HEK293 (cell line): ENCODE data around the gene PRAF2.

Experiments
- AEBP2 ChIP-seq: fragments of 450-650 bp; formaldehyde crosslinking; IDR thresholded peaks from 2 replicates; pipeline ENCODE4 v1.5.1; 2016; ENCODE audit warnings: missing biosample characterization, missing genetic modification characterization, borderline replicate concordance
- EGR2 ChIP-seq: fragments of 450-650 bp; formaldehyde crosslinking; IDR thresholded peaks from 2 replicates; pipeline ENCODE4 v1.5.1; 2016; ENCODE audit warnings: low read depth, missing biosample characterization, missing genetic modification characterization
- KLF17 ChIP-seq: fragments of 450-650 bp; formaldehyde crosslinking; IDR thresholded peaks from 2 replicates; pipeline ENCODE4 v1.5.1; 2016; ENCODE audit warnings: missing biosample characterization, missing genetic modification characterization
- MEIS1 ChIP-seq: sonication (generic); formaldehyde crosslinking; IDR thresholded peaks from 2 replicates; pipeline ENCODE4 v1.8.1; 2022; ENCODE audit warnings: missing genetic modification reagents, mild to moderate bottlenecking, borderline replicate concordance
- REPIN1 ChIP-seq: fragments of 450-650 bp; formaldehyde crosslinking; IDR thresholded peaks from 2 replicates; pipeline ENCODE4 v1.5.1; 2017; ENCODE audit warnings: missing biosample characterization, missing genetic modification characterization, low read depth
- YY2 ChIP-seq: fragments of 450-650 bp; formaldehyde crosslinking; IDR thresholded peaks from 2 replicates; pipeline ENCODE4 v1.5.1; 2016; ENCODE audit warnings: missing biosample characterization, missing genetic modification characterization
- ZBTB17 ChIP-seq: fragments of 450-650 bp; formaldehyde crosslinking; IDR thresholded peaks from 2 replicates; pipeline ENCODE4 v1.5.1; 2016; ENCODE audit warnings: missing biosample characterization, missing genetic modification characterization
- ZBTB20 ChIP-seq: fragments of 450-650 bp; formaldehyde crosslinking; IDR thresholded peaks from 2 replicates; pipeline ENCODE4 v1.5.1; 2016; ENCODE audit warnings: missing biosample characterization, missing genetic modification characterization
- ZBTB49 ChIP-seq: fragments of 450-650 bp; formaldehyde crosslinking; IDR thresholded peaks from 2 replicates; pipeline ENCODE4 v1.5.1; 2016; ENCODE audit warnings: missing biosample characterization, missing genetic modification characterization, low read depth
- ZNF10 ChIP-seq: fragments of 450-650 bp; formaldehyde crosslinking; IDR thresholded peaks from 2 replicates; pipeline ENCODE4 v1.5.1; 2017; ENCODE audit warnings: missing biosample characterization, missing genetic modification characterization
- ZNF114 ChIP-seq: fragments of 450-650 bp; formaldehyde crosslinking; IDR thresholded peaks from 2 replicates; pipeline ENCODE4 v1.5.0; 2017; ENCODE audit warnings: missing biosample characterization, missing genetic modification characterization
- ZNF132 ChIP-seq: fragments of 450-650 bp; formaldehyde crosslinking; IDR thresholded peaks from 2 replicates; pipeline ENCODE4 v1.5.1; 2017; ENCODE audit warnings: missing biosample characterization, missing genetic modification characterization, borderline replicate concordance
- ZNF169 ChIP-seq: fragments of 450-650 bp; formaldehyde crosslinking; IDR thresholded peaks from 2 replicates; pipeline ENCODE4 v1.5.1; 2016; ENCODE audit warnings: missing biosample characterization, missing genetic modification characterization
- ZNF19 ChIP-seq: fragments of 450-650 bp; formaldehyde crosslinking; IDR thresholded peaks from 2 replicates; pipeline ENCODE4; 2016; ENCODE audit warnings: missing biosample characterization, missing genetic modification characterization, low read depth
- ZNF221 ChIP-seq: fragments of 450-650 bp; formaldehyde crosslinking; IDR thresholded peaks from 2 replicates; pipeline ENCODE4 v1.5.1; 2017; ENCODE audit warnings: missing biosample characterization, missing genetic modification characterization, borderline replicate concordance
- ZNF223 ChIP-seq: fragments of 450-650 bp; formaldehyde crosslinking; IDR thresholded peaks from 2 replicates; pipeline ENCODE4 v1.5.1; 2016; ENCODE audit warnings: missing biosample characterization, missing genetic modification characterization
- ZNF248 ChIP-seq: fragments of 450-650 bp; formaldehyde crosslinking; IDR thresholded peaks from 2 replicates; pipeline ENCODE4 v1.5.1; 2017; ENCODE audit warnings: missing biosample characterization, missing genetic modification characterization
- ZNF266 ChIP-seq: fragments of 450-650 bp; formaldehyde crosslinking; IDR thresholded peaks from 2 replicates; pipeline ENCODE4 v1.5.1; 2016; ENCODE audit warnings: missing biosample characterization, missing genetic modification characterization, low read depth
- ZNF274 ChIP-seq, 2 experiments: fragments of 200-500 bp in 1 of 2; fragments of 450-650 bp in 1 of 2; sonication (Bioruptor generic) in 1 of 2; formaldehyde crosslinking in 1 of 2; IDR thresholded peaks; 2 replicates each; pipeline versions ENCODE4 v1.5.1 to v1.6.1; 2014 to 2016; ENCODE audit warnings: borderline replicate concordance in 1 of 2, inconsistent platforms in 1 of 2, low read length in 1 of 2, missing biosample characterization in 1 of 2, missing genetic modification characterization in 1 of 2
- ZNF433 ChIP-seq: fragments of 450-650 bp; formaldehyde crosslinking; IDR thresholded peaks from 2 replicates; pipeline ENCODE4 v1.5.1; 2016; ENCODE audit warnings: missing biosample characterization, missing genetic modification characterization, low read depth
- ZNF548 ChIP-seq: fragments of 450-650 bp; formaldehyde crosslinking; IDR thresholded peaks from 2 replicates; pipeline ENCODE4 v1.5.1; 2016; ENCODE audit warnings: missing biosample characterization, missing genetic modification characterization
- ZNF626 ChIP-seq: fragments of 450-650 bp; sonication (Bioruptor Pico); formaldehyde crosslinking; IDR thresholded peaks from 2 replicates; pipeline ENCODE4 v1.5.1; 2018; ENCODE audit warnings: missing biosample characterization, missing genetic modification characterization, inconsistent platforms
- ZNF629 ChIP-seq: fragments of 450-650 bp; formaldehyde crosslinking; IDR thresholded peaks from 2 replicates; pipeline ENCODE4 v1.5.1; 2017; ENCODE audit warnings: missing biosample characterization, missing genetic modification characterization
- ZNF660 ChIP-seq: fragments of 450-650 bp; IDR thresholded peaks from 2 replicates; pipeline ENCODE4 v1.5.1; 2018; ENCODE audit warnings: missing biosample characterization, mild to moderate bottlenecking, missing genetic modification characterization
- ZNF664 ChIP-seq: fragments of 450-650 bp; formaldehyde crosslinking; IDR thresholded peaks from 2 replicates; pipeline ENCODE4 v1.5.1; 2016; ENCODE audit warnings: missing biosample characterization, missing genetic modification characterization
- ZNF677 ChIP-seq: fragments of 450-650 bp; IDR thresholded peaks from 2 replicates; pipeline ENCODE4 v1.5.0; 2018; ENCODE audit warnings: missing biosample characterization, mild to moderate bottlenecking, missing genetic modification characterization, moderate library complexity
- ZNF768 ChIP-seq: fragments of 450-650 bp; formaldehyde crosslinking; IDR thresholded peaks from 2 replicates; pipeline ENCODE4 v1.5.1; 2018; ENCODE audit warnings: missing biosample characterization, mild to moderate bottlenecking, missing genetic modification characterization
- ZNF785 ChIP-seq: fragments of 450-650 bp; formaldehyde crosslinking; IDR thresholded peaks from 2 replicates; pipeline ENCODE4 v1.5.1; 2016; ENCODE audit warnings: missing biosample characterization, missing genetic modification characterization
- ZNF792 ChIP-seq: fragments of 450-650 bp; formaldehyde crosslinking; IDR thresholded peaks from 2 replicates; pipeline ENCODE4 v1.5.1; 2016; ENCODE audit warnings: missing biosample characterization, missing genetic modification characterization
- ZNF837 ChIP-seq: fragments of 450-650 bp; formaldehyde crosslinking; IDR thresholded peaks from 2 replicates; pipeline ENCODE4 v1.5.1; 2016; ENCODE audit warnings: missing biosample characterization, missing genetic modification characterization
- ZNF843 ChIP-seq: fragments of 450-650 bp; formaldehyde crosslinking; IDR thresholded peaks from 2 replicates; pipeline ENCODE4 v1.5.1; 2016; ENCODE audit warnings: missing biosample characterization, missing genetic modification characterization
- ZSCAN16 ChIP-seq: fragments of 450-650 bp; formaldehyde crosslinking; IDR thresholded peaks from 2 replicates; pipeline ENCODE4 v1.5.1; 2016; ENCODE audit warnings: missing biosample characterization, missing genetic modification characterization
- TF ChIP-seq, protein P1 (sequence below): fragments of 450-650 bp; formaldehyde crosslinking; IDR thresholded peaks from 2 replicates; pipeline ENCODE4 v1.5.1; 2016; ENCODE audit warnings: missing biosample characterization, missing genetic modification characterization
- TF ChIP-seq, protein P2 (sequence below): fragments of 450-650 bp; formaldehyde crosslinking; IDR thresholded peaks from 2 replicates; pipeline ENCODE4 v1.5.1; 2017; ENCODE audit warnings: missing biosample characterization, missing genetic modification characterization

The PRAF2 gene

GRCh38 chrX:49039598-49040375, 34.0 kb downstream of the PRAF2 start (continued):
- TF ChIP-seq ZNF843 (tag by site-specific recombination) (no peak), MEIS1 (CRISPR knock-in tag) (no peak), ZNF19 (no peak), ZNF548 (tag by site-specific recombination) (no peak), YY2 (tag by site-specific recombination) (no peak), ZNF266 (tag by site-specific recombination) (no peak), REPIN1 (no peak), AEBP2 (tag by site-specific recombination) (no peak), KLF17 (tag by site-specific recombination) (peak; percentile 30; the same call in 1 of the 2 replicates), ZSCAN16 (tag by site-specific recombination) (no peak), ZNF677 (tag by site-specific recombination) (no peak), ZNF114 (no peak), ZNF132 (tag by site-specific recombination) (no peak), ZNF248 (tag by site-specific recombination) (no peak), ZNF626 (tag by site-specific recombination) (no peak), ZNF10 (tag by site-specific recombination) (no peak), ZNF792 (tag by site-specific recombination) (no peak), EGR2 (tag by site-specific recombination) (peak; percentile 86), ZNF223 (tag by site-specific recombination) (no peak), ZNF274 (IDR thresholded peaks at IDR 0.05; ENCODE audit: low read length) (no peak), ZNF274 (tag by site-specific recombination; IDR thresholded peaks at IDR 0.05; ENCODE audit: borderline replicate concordance) (no peak), ZNF660 (tag by site-specific recombination) (peak; percentile 74), ZNF221 (tag by site-specific recombination) (no peak), ZNF629 (tag by site-specific recombination) (peak; percentile 68), ZNF433 (no peak), ZNF768 (no peak), ZNF664 (no peak), ZBTB17 (tag by site-specific recombination) (peak; percentile 52; the same call in 1 of the 2 replicates), ZNF785 (no peak), ZNF837 (no peak), ZBTB49 (no peak), ZBTB20 (peak; percentile 95), ZNF169 (tag by site-specific recombination) (no peak)
- TF ChIP-seq, protein P1, sequence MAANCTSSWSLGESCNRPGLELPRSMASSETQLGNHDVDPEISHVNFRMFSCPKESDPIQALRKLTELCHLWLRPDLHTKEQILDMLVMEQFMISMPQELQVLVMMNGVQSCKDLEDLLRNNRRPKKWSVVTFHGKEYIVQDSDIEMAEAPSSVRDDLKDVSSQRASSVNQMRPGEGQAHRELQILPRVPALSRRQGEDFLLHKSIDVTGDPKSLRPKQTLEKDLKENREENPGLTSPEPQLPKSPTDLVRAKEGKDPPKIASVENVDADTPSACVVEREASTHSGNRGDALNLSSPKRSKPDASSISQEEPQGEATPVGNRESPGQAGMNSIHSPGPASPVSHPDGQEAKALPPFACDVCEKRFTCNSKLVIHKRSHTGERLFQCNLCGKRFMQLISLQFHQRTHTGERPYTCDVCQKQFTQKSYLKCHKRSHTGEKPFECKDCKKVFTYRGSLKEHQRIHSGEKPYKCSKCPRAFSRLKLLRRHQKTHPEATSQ (tag by site-specific recombination): no peak
- TF ChIP-seq, protein P2, sequence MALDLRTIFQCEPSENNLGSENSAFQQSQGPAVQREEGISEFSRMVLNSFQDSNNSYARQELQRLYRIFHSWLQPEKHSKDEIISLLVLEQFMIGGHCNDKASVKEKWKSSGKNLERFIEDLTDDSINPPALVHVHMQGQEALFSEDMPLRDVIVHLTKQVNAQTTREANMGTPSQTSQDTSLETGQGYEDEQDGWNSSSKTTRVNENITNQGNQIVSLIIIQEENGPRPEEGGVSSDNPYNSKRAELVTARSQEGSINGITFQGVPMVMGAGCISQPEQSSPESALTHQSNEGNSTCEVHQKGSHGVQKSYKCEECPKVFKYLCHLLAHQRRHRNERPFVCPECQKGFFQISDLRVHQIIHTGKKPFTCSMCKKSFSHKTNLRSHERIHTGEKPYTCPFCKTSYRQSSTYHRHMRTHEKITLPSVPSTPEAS (tag by site-specific recombination): no peak
